H9 (cell line): ENCODE measurements around the gene TMEM109. TPM values are rescaled to one million over a fixed set of nuclear protein-coding genes. Genes with fewer than 3 reads are reported as not detected.
A peak's percentile ranks its signal among the peaks of the same experiment; 100 is the strongest.

Experiments
- DNase-seq: peaks from one replicate; pipeline ENCODE4 v3.0.0-alpha.2; 2017
- H2AFZ ChIP-seq: one replicate; pipeline ENCODE4 v1.6.1; 2013; ENCODE audit warnings: mild to moderate bottlenecking, low read length, control low read depth, moderate library complexity
- H2AK5ac ChIP-seq: 2 replicates; pipeline ENCODE4 v1.6.1; 2013; ENCODE audit warnings: low read length, control low read depth, mixed read lengths; ENCODE audit not compliant: insufficient read length
- H2BK120ac ChIP-seq: one replicate; pipeline ENCODE4 v1.6.1; 2013; ENCODE audit warnings: low read depth, mild to moderate bottlenecking, low read length, control low read depth, inconsistent platforms; ENCODE audit not compliant: poor library complexity, severe bottlenecking
- H2BK12ac ChIP-seq: 2 replicates; pipeline ENCODE4 v1.6.1; 2013; ENCODE audit warnings: low read length, control low read depth, mixed read lengths, low read depth; ENCODE audit not compliant: insufficient read length
- H2BK15ac ChIP-seq: 2 replicates; pipeline ENCODE4 v1.6.1; 2013; ENCODE audit warnings: low read depth, low read length, control low read depth
- H2BK20ac ChIP-seq: one replicate; pipeline ENCODE4 v1.6.1; 2013; ENCODE audit warnings: low read depth, mild to moderate bottlenecking, low read length, control low read depth, inconsistent platforms; ENCODE audit not compliant: poor library complexity, severe bottlenecking
- H2BK5ac ChIP-seq: 2 replicates; pipeline ENCODE4 v1.6.1; 2013; ENCODE audit warnings: low read length, control low read depth, mixed read lengths; ENCODE audit not compliant: insufficient read length
- H3K14ac ChIP-seq: 2 replicates; pipeline ENCODE4 v1.6.1; 2013; ENCODE audit warnings: low read length, control low read depth; ENCODE audit not compliant: insufficient read depth
- H3K18ac ChIP-seq: 2 replicates; pipeline ENCODE4 v1.6.1; 2013; ENCODE audit warnings: low read depth, mild to moderate bottlenecking, mixed read lengths, low read length, control low read depth; ENCODE audit not compliant: insufficient read length
- H3K23ac ChIP-seq: 2 replicates; pipeline ENCODE4 v1.6.1; 2013; ENCODE audit warnings: low read length, control low read depth, mixed read lengths, low read depth; ENCODE audit not compliant: insufficient read length
- H3K23me2 ChIP-seq: 2 replicates; pipeline ENCODE4 v1.6.1; 2013; ENCODE audit warnings: low read depth, mild to moderate bottlenecking, mixed read lengths, low read length, control low read depth; ENCODE audit not compliant: insufficient read length, poor library complexity, severe bottlenecking
- H3K27ac ChIP-seq: 2 replicates; pipeline ENCODE4 v1.5.1; 2013; ENCODE audit warnings: low read length, control low read depth, mixed read lengths, low read depth; ENCODE audit not compliant: insufficient read length
- H3K27me3 ChIP-seq: 2 replicates; pipeline ENCODE4 v1.6.1; 2013; ENCODE audit warnings: low read length, control low read depth, inconsistent platforms; ENCODE audit not compliant: insufficient read depth
- H3K4ac ChIP-seq: 2 replicates; pipeline ENCODE4 v1.6.1; 2013; ENCODE audit warnings: low read depth, mild to moderate bottlenecking, control low read depth, inconsistent platforms, low read length, moderate library complexity
- H3K4me1 ChIP-seq: 2 replicates; pipeline ENCODE4 v1.6.1; 2013; ENCODE audit warnings: low read length, control low read depth, inconsistent platforms; ENCODE audit not compliant: insufficient read depth
- H3K4me2 ChIP-seq: 2 replicates; pipeline ENCODE4 v1.6.1; 2013; ENCODE audit warnings: low read length, control low read depth, mixed read lengths; ENCODE audit not compliant: insufficient read length, insufficient read depth
- H3K56ac ChIP-seq: 2 replicates; pipeline ENCODE4 v1.6.1; 2013; ENCODE audit warnings: low read depth, mild to moderate bottlenecking, mixed read lengths, low read length, control low read depth; ENCODE audit not compliant: insufficient read length
- H3K79me1 ChIP-seq: 2 replicates; pipeline ENCODE4 v1.6.1; 2013; ENCODE audit warnings: low read depth, mild to moderate bottlenecking, moderate library complexity, low read length, control low read depth, inconsistent platforms; ENCODE audit not compliant: insufficient read depth, poor library complexity, severe bottlenecking
- H3K79me2 ChIP-seq: 2 replicates; pipeline ENCODE4 v1.6.1; 2013; ENCODE audit warnings: low read length, control low read depth, inconsistent platforms; ENCODE audit not compliant: insufficient read depth
- H3K9ac ChIP-seq: 2 replicates; pipeline ENCODE4 v1.6.1; 2013; ENCODE audit warnings: low read length, control low read depth, mixed read lengths; ENCODE audit not compliant: insufficient read length; ENCODE audit errors: extremely low read depth
- H3K9me3 ChIP-seq: one replicate; pipeline ENCODE4 v1.6.1; 2013; ENCODE audit warnings: low read depth, low read length, inconsistent platforms; ENCODE audit not compliant: control insufficient read depth
- H3T11ph ChIP-seq: one replicate; pipeline ENCODE4 v1.6.1; 2013; ENCODE audit warnings: mild to moderate bottlenecking, low read length, control low read depth, inconsistent platforms
- H4K20me1 ChIP-seq: one replicate; pipeline ENCODE4 v1.6.1; 2013; ENCODE audit not compliant: control insufficient read depth, insufficient read length, insufficient read depth
- H4K5ac ChIP-seq: 2 replicates; pipeline ENCODE4 v1.6.1; 2013; ENCODE audit warnings: low read depth, mild to moderate bottlenecking, mixed read lengths, low read length, control low read depth; ENCODE audit not compliant: insufficient read length
- H4K8ac ChIP-seq: replicated peaks from 2 replicates; pipeline ENCODE4 v1.6.1; 2013; ENCODE audit warnings: low read length, control low read depth, mixed read lengths, low read depth; ENCODE audit not compliant: insufficient read length
- H4K91ac ChIP-seq: 2 replicates; pipeline ENCODE4 v1.6.1; 2013; ENCODE audit warnings: low read depth, mild to moderate bottlenecking, moderate library complexity, mixed read lengths, low read length, control low read depth; ENCODE audit not compliant: insufficient read length
- H3K27ac Mint-ChIP-seq, 3 experiments: 2 replicates in 2 of 3; 3 replicates in 1 of 3; pipeline ENCODE4 v1.8.0; 2020 to 2021; ENCODE audit warnings: mixed read lengths in 3 of 3, mild to moderate bottlenecking in 1 of 3, moderate library complexity in 1 of 3
- H3K27me3 Mint-ChIP-seq: 2 replicates; pipeline ENCODE4 v1.8.0; 2021; ENCODE audit warnings: low read depth, mild to moderate bottlenecking, moderate library complexity, mixed read lengths
- H3K36me3 Mint-ChIP-seq, 3 experiments: 2 replicates in 2 of 3; 3 replicates in 1 of 3; pipeline ENCODE4 v1.8.0; 2020 to 2021; ENCODE audit warnings: low read depth in 3 of 3, mixed read lengths in 3 of 3; ENCODE audit not compliant: insufficient read depth in 1 of 3
- H3K4me1 Mint-ChIP-seq, 2 experiments: 2 replicates each; pipeline ENCODE4 v1.8.0; 2020; ENCODE audit warnings: mixed read lengths in 2 of 2
- H3K4me3 Mint-ChIP-seq, 2 experiments: 2 replicates in 1 of 2; 3 replicates in 1 of 2; pipeline ENCODE4 v1.8.0; 2020 to 2021; ENCODE audit warnings: mild to moderate bottlenecking in 2 of 2, mixed read lengths in 2 of 2, moderate library complexity in 1 of 2
- H3K9me3 Mint-ChIP-seq, 2 experiments: 2 replicates in 1 of 2; 3 replicates in 1 of 2; pipeline ENCODE4 v1.8.0; 2020; ENCODE audit warnings: mild to moderate bottlenecking in 2 of 2, mixed read lengths in 2 of 2, moderate library complexity in 1 of 2
- CTCF ChIP-seq: fragments of 200-600 bp; sonication (generic); conservative IDR thresholded peaks from 3 replicates; pipeline ENCODE4 v1.8.0; 2021; ENCODE audit warnings: antibody characterized with exemption, mild to moderate bottlenecking
- WGBS: extraction: QIAGEN DNeasy Blood & Tissue Kit; methylation state at CpG from one replicate; pipeline ENCODE4 v1.1.7; 2013; ENCODE audit warnings: missing lambda C conversion rate, low lambda C conversion rate, mixed read lengths; ENCODE audit not compliant: insufficient read length; ENCODE audit errors: extremely low coverage; 5-methylcytosine and 5-hydroxymethylcytosine counted together
- total RNA-seq: library from RNA; stranded (reverse); gene quantifications from 2 replicates; pipeline ENCODE4 v1.2.1, GENCODE V29; 2021

The TMEM109 gene
- total RNA-seq, 1 experiment from 2014 or later, result 38.0 TPM

- Histone ChIP-seq H4K91ac (no peak overlapping the region), H3K23ac (no peak overlapping the region), H3K14ac (no peak overlapping the region), H4K20me1 (no peaks in the 10 kb centered on the region), H3K18ac (no peak overlapping the region), H4K5ac (no peak overlapping the region), H3T11ph (no peak overlapping the region), H2AK5ac (no peak overlapping the region), H3K4me1 (peaks cover 2% of the 10 kb centered on the region), H3K9ac (no peak overlapping the region), H3K23me2 (peaks cover 10% of the 10 kb centered on the region), H3K27ac (no peak overlapping the region), H2BK20ac (no peak overlapping the region), H3K4ac (no peak overlapping the region), H3K79me2 (no peaks in the 10 kb centered on the region; the same call in 1 of the 2 replicates), H2AFZ (no peak overlapping the region), H2BK12ac (no peak overlapping the region), H3K56ac (no peak overlapping the region), H4K8ac (no peak overlapping the region), H2BK5ac (no peak overlapping the region), H3K9me3 (no peaks in the 10 kb centered on the region), H3K4me2 (no peak overlapping the region), H2BK120ac (no peak overlapping the region), H3K27me3 (no peaks in the 10 kb centered on the region), H2BK15ac (no peak overlapping the region), H3K79me1 (no peaks in the 10 kb centered on the region)
- no peak for TF ChIP-seq CTCF
- H3K4me1 Mint-ChIP-seq, result peaks cover 29 to 31% of the 10 kb centered on the region in 2 experiments
- no peak overlapping the region for H3K4me3 Mint-ChIP-seq
- DNase-seq, result no peak
- H3K27ac Mint-ChIP-seq, result peak overlapping the region in 1 of 3 experiments; percentile 61; a peak in 1 of 7 replicates
- peaks cover 7% of the 10 kb centered on the region for H3K27me3 Mint-ChIP-seq
- H3K9me3 Mint-ChIP-seq, result no peaks in the 10 kb centered on the region
- WGBS, result no CpG with 5 or more reads among the region's 11 CpGs
- peaks cover 13 to 42% (median 23%) of the 10 kb centered on the region in 3 experiments; a peak in 6 of 7 replicates for H3K36me3 Mint-ChIP-seq
These were observed 7.3 kb downstream of the TMEM109 start for GRCh38 chr11:60921259-60921658.
